ENCODE measurements around the gene PITPNC1. TPM values are rescaled to one million over a fixed set of nuclear protein-coding genes. Genes with fewer than 3 reads are reported as not detected.

Gene PITPNC1
- total RNA-seq, 1 donor from 2014 or later: 13.0 TPM

DNA sequence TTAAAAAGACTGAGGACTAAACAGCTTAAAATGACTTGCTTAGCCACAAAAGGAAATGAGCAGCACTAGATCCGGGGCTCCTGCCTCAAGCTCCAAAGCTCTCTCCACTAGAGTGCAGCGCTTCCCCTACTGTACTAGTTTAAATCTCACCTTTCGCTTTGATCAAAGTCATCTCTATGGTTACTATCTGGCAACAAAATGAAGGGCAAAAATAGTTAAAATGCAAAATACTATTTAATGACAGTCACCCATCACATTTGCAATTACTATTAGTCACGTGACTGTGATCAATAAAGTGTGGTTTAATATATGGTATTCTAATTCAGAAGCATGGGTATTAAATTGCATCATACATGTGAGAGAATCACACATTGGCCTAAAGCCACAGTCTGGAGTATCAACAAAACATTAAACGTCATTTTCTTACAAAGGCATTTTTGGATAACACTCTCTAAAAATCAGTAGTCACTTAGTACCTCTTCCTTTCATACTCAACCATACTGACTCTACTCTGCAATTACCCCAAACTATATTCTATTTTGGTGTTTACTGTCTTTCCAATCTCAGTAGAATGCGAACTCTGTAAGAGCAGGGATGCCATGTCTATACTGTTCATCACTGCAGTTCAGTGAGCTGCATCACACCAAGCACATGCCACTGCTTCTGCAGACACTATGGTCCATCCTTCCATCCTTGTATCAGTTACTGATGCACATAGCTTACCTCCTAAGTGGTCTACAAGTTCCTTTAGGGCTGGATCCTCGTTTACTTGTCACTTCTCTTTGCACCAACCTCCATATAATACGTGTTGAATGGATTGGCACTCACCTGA is 16.9 kb upstream of the PITPNC1 start:
- Histone ChIP-seq H3K27me3 (ENCODE audit: control insufficient read depth, insufficient read depth, low read length) (no peaks in the 10 kb centered on the region), H3K4me3 (ENCODE audit: low read depth, low read length) (no peak overlapping the region), H3K36me3 (ENCODE audit: control insufficient read depth, insufficient read depth, low read length) (no peaks in the 10 kb centered on the region)
- no peak for DNase-seq (ENCODE audit: low read depth)
- TF ChIP-seq, protein P1, sequence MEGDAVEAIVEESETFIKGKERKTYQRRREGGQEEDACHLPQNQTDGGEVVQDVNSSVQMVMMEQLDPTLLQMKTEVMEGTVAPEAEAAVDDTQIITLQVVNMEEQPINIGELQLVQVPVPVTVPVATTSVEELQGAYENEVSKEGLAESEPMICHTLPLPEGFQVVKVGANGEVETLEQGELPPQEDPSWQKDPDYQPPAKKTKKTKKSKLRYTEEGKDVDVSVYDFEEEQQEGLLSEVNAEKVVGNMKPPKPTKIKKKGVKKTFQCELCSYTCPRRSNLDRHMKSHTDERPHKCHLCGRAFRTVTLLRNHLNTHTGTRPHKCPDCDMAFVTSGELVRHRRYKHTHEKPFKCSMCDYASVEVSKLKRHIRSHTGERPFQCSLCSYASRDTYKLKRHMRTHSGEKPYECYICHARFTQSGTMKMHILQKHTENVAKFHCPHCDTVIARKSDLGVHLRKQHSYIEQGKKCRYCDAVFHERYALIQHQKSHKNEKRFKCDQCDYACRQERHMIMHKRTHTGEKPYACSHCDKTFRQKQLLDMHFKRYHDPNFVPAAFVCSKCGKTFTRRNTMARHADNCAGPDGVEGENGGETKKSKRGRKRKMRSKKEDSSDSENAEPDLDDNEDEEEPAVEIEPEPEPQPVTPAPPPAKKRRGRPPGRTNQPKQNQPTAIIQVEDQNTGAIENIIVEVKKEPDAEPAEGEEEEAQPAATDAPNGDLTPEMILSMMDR (IDR thresholded peaks at IDR 0.05; ENCODE audit: insufficient read depth, low read length, poor library complexity, severe bottlenecking): peak; percentile 50

DNA sequence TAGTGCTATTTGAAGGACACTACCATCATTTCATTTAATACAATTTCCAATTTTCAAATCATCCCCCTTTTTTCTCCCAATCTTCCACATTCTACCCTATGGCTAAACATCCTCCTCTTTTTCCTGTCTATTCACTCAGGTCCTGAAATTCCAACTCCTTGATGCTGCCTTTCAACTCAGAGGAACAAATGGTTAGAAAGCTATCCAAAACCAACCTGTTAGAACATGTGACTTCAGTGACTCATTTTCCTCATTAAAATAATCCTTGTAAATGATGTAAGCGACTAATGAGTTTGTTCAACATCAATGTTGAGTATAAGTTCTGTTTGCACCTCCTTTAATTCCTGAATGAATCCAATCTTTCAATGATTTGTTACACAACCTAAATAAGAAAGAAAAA is 16.2 kb upstream of the PITPNC1 start:
- Histone ChIP-seq H3K4me3 (ENCODE audit: low read depth, low read length) (no peak overlapping the region), H3K27me3 (ENCODE audit: control insufficient read depth, insufficient read depth, low read length) (no peaks in the 10 kb centered on the region), H3K36me3 (ENCODE audit: control insufficient read depth, insufficient read depth, low read length) (no peaks in the 10 kb centered on the region)
- no peak for DNase-seq (ENCODE audit: low read depth)
- TF ChIP-seq, protein P1 (IDR thresholded peaks at IDR 0.05; ENCODE audit: insufficient read depth, low read length, poor library complexity, severe bottlenecking): no peak

DNA sequence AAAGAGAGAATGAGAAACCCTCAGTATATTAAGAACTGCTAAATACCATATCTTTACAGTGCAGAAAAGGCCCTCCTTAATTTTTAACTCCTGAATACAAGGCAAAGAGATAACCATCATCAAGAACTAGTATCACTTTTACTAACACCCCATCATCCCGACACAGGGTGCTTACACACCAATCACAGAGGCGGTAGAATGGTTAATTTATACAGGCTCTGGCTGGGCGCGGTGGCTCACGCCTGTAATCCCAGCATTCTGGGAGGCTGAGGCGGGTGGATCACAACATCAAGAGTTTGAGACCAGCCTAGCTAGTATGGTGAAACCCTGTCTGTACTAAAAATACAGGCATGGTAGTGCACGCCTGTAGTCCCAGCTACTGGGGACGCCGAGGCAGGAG is 14.9 kb upstream of the PITPNC1 start:
- Histone ChIP-seq H3K27me3 (ENCODE audit: control insufficient read depth, insufficient read depth, low read length) (no peaks in the 10 kb centered on the region), H3K4me3 (ENCODE audit: low read depth, low read length) (no peak overlapping the region), H3K36me3 (ENCODE audit: control insufficient read depth, insufficient read depth, low read length) (no peaks in the 10 kb centered on the region)
- DNase-seq (ENCODE audit: low read depth): no peak
- TF ChIP-seq, protein P1 (IDR thresholded peaks at IDR 0.05; ENCODE audit: insufficient read depth, low read length, poor library complexity, severe bottlenecking): no peak

DNA sequence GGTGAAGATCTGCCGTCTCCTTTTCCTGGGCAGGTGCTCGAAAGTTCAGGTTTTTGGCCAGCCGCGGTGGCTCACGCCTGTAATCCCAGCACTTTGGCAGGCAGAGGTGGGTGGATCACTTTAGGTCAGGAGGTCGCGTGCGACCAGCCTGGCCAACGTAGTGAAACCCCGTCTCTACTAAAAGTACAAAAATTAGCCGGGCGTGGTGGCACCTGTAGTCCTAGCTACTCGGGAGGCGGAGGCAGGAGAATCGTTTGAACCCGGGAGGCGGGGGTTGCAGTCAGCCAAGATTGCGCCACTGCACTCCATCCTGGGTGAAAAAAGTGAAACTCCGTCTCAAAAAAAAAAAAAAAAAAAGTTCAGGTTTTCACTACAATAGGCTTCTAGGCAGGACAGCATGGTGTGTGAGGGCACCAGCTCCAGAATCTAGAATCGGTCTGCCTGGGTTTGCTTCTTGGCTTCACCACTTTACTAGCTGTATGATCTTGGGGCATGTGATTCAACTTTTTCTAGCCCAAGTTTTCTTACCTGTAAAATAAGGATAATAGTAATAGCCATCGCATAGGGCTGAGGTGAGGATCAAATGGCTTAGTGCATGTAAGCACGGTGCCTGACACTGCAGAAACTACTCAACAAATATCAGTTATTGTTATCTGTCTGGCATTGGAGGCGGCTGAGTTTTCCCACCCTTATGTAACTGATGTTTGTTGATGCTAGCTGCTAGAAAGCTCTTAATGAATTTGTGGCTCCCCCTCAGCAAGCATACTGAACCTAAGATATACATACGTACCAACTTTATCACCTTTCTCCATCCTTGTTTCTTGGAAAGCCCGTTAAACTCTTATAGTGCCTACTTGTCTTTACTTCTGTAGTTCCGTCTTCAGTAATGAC is 12.0 kb upstream of the PITPNC1 start:
- TF ChIP-seq, protein P1 (IDR thresholded peaks at IDR 0.05; ENCODE audit: insufficient read depth, low read length, poor library complexity, severe bottlenecking): no peak
- no peaks in the 10 kb centered on the region for H3K36me3 ChIP-seq (ENCODE audit: control insufficient read depth, insufficient read depth, low read length)
- no peak for DNase-seq (ENCODE audit: low read depth)

DNA sequence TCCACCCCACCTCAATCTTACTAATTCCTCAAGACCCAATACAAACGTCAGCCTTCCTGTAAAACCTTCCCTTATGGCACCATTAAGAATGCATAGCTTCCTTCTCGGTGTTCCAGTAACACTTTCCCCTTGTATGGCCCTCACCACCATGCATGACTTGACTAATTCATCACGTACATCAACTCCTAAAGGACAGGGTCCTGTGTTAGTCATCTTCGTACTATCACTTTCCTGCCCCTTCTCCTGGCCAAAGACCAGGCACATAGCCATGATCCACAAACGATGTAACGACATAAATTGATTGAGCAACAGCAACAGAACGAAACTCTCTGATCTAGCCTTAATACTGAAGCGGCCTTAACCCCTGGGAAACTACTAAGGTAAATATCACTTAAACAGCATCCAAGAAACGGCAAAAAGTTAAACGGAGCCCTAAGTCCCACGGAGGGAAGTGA is 11.3 kb upstream of the PITPNC1 start:
- DNase-seq (ENCODE audit: low read depth): no peak
- Histone ChIP-seq H3K27me3 (ENCODE audit: control insufficient read depth, insufficient read depth, low read length) (no peaks in the 10 kb centered on the region), H3K36me3 (ENCODE audit: control insufficient read depth, insufficient read depth, low read length) (no peaks in the 10 kb centered on the region), H3K4me3 (ENCODE audit: low read depth, low read length) (peak overlapping the region; percentile 99)
- TF ChIP-seq, protein P1 (IDR thresholded peaks at IDR 0.05; ENCODE audit: insufficient read depth, low read length, poor library complexity, severe bottlenecking): no peak

More for the DNA sequence above, 12.0 kb upstream of the PITPNC1 start:
- Histone ChIP-seq H3K4me3 (ENCODE audit: low read depth, low read length) (peak overlapping the region; percentile 99), H3K27me3 (ENCODE audit: control insufficient read depth, insufficient read depth, low read length) (no peaks in the 10 kb centered on the region)

Data from kidney epithelial cell (primary cell).